ENCODE data around the gene TRIM15.
"Not testable (repeated sequence)": the region's sequence is repeated elsewhere in the genome, so short reads cannot be mapped to it uniquely, and the experiment has no call there.

The TRIM15 gene

DNA sequence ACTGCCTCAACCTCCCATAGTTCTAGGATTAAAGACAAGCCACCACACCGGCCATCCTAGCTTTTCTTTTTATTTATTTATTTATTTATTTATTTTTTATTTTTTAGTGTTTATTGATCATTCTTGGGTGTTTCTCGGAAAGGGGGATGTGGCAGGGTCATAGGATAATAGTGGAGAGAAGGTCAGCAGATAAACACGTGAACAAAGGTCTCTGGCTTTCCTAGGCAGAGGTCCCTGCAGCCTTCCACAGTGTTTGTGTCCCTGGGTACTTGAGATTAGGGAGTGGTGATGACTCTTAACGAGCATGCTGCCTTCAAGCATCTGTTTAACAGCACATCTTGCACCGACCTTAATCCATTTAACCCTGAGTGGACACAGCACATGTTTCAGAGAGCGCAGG lies 58.0 kb downstream of the TRIM15 start:
- H3K4me3 ChIP-seq (ENCODE audit: low read length); H3K27me3 ChIP-seq (ENCODE audit: insufficient read depth, low read length); H3K36me3 ChIP-seq (ENCODE audit: insufficient read depth, low read length); H3K9ac ChIP-seq (ENCODE audit: low read depth, low read length); H3K4me1 ChIP-seq (ENCODE audit: insufficient read depth, low read length); H3K27ac ChIP-seq (ENCODE audit: low read depth, low read length): not testable (repeated sequence)
- 94% methylated on average over 5 of the region's 6 CpGs for WGBS
- H3K9me3 ChIP-seq (ENCODE audit: insufficient read depth, low read depth, low read length), result peaks cover 18% of the 10 kb centered on the region; the same call in 1 of the 2 replicates

DNA sequence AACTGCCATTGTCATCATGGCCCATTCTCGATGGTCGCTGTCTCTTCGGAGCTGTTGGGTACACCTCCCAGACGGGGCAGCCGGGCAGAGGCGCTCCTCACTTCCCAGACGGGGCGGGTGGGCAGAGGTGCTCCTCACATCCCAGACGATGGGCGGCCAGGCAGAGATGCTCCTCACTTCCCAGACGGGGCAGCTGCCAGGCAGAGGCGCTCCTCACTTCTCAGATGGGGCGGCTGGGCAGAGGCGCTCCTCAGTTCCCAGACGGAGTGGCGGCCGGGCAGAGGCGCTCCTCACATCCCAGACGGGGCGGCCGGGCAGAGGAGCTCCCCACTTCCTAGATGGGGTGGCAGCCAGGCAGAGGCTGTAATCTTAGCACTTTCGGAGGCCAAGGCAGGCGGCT lies 58.6 kb downstream of the TRIM15 start:
- H3K27me3 ChIP-seq (ENCODE audit: insufficient read depth, low read length); H3K4me3 ChIP-seq (ENCODE audit: low read length); H3K9ac ChIP-seq (ENCODE audit: low read depth, low read length); H3K36me3 ChIP-seq (ENCODE audit: insufficient read depth, low read length); H3K4me1 ChIP-seq (ENCODE audit: insufficient read depth, low read length); H3K27ac ChIP-seq (ENCODE audit: low read depth, low read length): not testable (repeated sequence)
- 92% methylated on average over 23 of the region's 23 CpGs for WGBS
- H3K9me3 ChIP-seq (ENCODE audit: insufficient read depth, low read depth, low read length), result peaks cover 18% of the 10 kb centered on the region; the same call in 1 of the 2 replicates

All from HUES64 (cell line).